Neural progenitor cell (in vitro differentiated cells): ENCODE data around the gene FXYD5. TPM values are rescaled to one million over a fixed set of nuclear protein-coding genes. Genes with fewer than 3 reads are reported as not detected.

Experiments used
- DNase-seq: peaks from one replicate; pipeline ENCODE4 v3.0.0-alpha.2; 2016; ENCODE audit warnings: low spot score
- H2AFZ ChIP-seq: fragments of 200-600 bp; sonication (generic); replicated peaks from 2 replicates; pipeline ENCODE4 v1.6.1; 2016; ENCODE audit warnings: antibody characterized with exemption
- H3F3A ChIP-seq: fragments of 200-600 bp; sonication (generic); 2 replicates; pipeline ENCODE4 v1.6.1; 2016; ENCODE audit warnings: antibody characterized with exemption, low read depth
- H3K27ac ChIP-seq: fragments of 200-600 bp; sonication (generic); 2 replicates; pipeline ENCODE4 v1.5.1; 2016; ENCODE audit warnings: mild to moderate bottlenecking
- H3K27me3 ChIP-seq: fragments of 200-600 bp; sonication (generic); 2 replicates; pipeline ENCODE4 v1.6.1; 2016; ENCODE audit warnings: mild to moderate bottlenecking, moderate library complexity
- H3K36me3 ChIP-seq: fragments of 200-600 bp; sonication (generic); 2 replicates; pipeline ENCODE4 v1.5.1; 2016
- H3K4me1 ChIP-seq: fragments of 200-600 bp; sonication (generic); 2 replicates; pipeline ENCODE4 v1.6.1; 2016; ENCODE audit warnings: mixed run types
- H3K4me2 ChIP-seq: fragments of 200-600 bp; sonication (generic); 2 replicates; pipeline ENCODE4 v1.6.1; 2016
- H3K4me3 ChIP-seq: fragments of 200-600 bp; sonication (generic); 2 replicates; pipeline ENCODE4 v1.5.1; 2016
- H3K79me2 ChIP-seq: fragments of 200-600 bp; sonication (generic); 2 replicates; pipeline ENCODE4 v1.6.1; 2016; ENCODE audit warnings: low read depth
- H3K9ac ChIP-seq: fragments of 200-600 bp; sonication (generic); 2 replicates; pipeline ENCODE4 v1.6.1; 2016
- H3K9me3 ChIP-seq: fragments of 200-600 bp; sonication (generic); 2 replicates; pipeline ENCODE4 v1.5.1; 2016; ENCODE audit warnings: low read depth
- H4K20me1 ChIP-seq: fragments of 200-600 bp; sonication (generic); 2 replicates; pipeline ENCODE4 v1.6.1; 2016; ENCODE audit warnings: low read depth
- H3K27ac Mint-ChIP-seq: 3 replicates; pipeline ENCODE4 v1.8.0; 2021; ENCODE audit warnings: mixed read lengths
- H3K27me3 Mint-ChIP-seq: 2 replicates; pipeline ENCODE4 v1.8.0; 2022; ENCODE audit warnings: low read depth, mild to moderate bottlenecking, inconsistent platforms, moderate library complexity, mixed read lengths; ENCODE audit not compliant: insufficient read depth
- H3K36me3 Mint-ChIP-seq: 3 replicates; pipeline ENCODE4 v1.8.0; 2021; ENCODE audit warnings: mixed read lengths
- H3K4me1 Mint-ChIP-seq: 3 replicates; pipeline ENCODE4 v1.8.0; 2021; ENCODE audit warnings: mixed read lengths
- H3K4me3 Mint-ChIP-seq: 3 replicates; pipeline ENCODE4 v1.8.0; 2021; ENCODE audit warnings: mild to moderate bottlenecking, moderate library complexity, mixed read lengths
- H3K9me3 Mint-ChIP-seq: 3 replicates; pipeline ENCODE4 v1.8.0; 2020; ENCODE audit warnings: mixed read lengths
- CTCF ChIP-seq: fragments of 200-600 bp; sonication (generic); IDR thresholded peaks from 2 replicates; pipeline ENCODE4 v1.5.1; 2017; ENCODE audit warnings: antibody characterized with exemption, mild to moderate bottlenecking
- EZH2 ChIP-seq: fragments of 200-600 bp; sonication (generic); IDR thresholded peaks from 2 replicates; pipeline ENCODE4 v1.6.1; 2017; ENCODE audit warnings: antibody characterized with exemption, mild to moderate bottlenecking, moderate library complexity
- EZH2phosphoT487 ChIP-seq: fragments of 200-600 bp; sonication (generic); IDR thresholded peaks from 2 replicates; pipeline ENCODE4 v1.6.1; 2017; ENCODE audit warnings: antibody characterized with exemption
- total RNA-seq: library from RNA; depleted of rRNA; stranded (reverse); fragments of >200 nt; gene quantifications from 2 replicates; pipeline ENCODE4 v1.2.3, GENCODE V29; 2015; ENCODE audit warnings: low replicate concordance

FXYD5 gene
- total RNA-seq, 1 donor from 2014 or later, result 7.8 TPM

GRCh38 chr19:35174226-35174625 is 19.7 kb downstream of the FXYD5 start:
- no peaks in the 10 kb centered on the region for H3K36me3 ChIP-seq
- Mint-ChIP-seq H3K36me3 (no peaks in the 10 kb centered on the region), H3K27ac (no peak overlapping the region), H3K27me3 (peaks cover 5% of the 10 kb centered on the region), H3K4me1 (peaks cover 4% of the 10 kb centered on the region), H3K4me3 (no peak overlapping the region), H3K9me3 (peaks cover 13% of the 10 kb centered on the region)
- no peaks in the 10 kb centered on the region for H3K27me3 ChIP-seq
- H3K4me1 ChIP-seq, result no peaks in the 10 kb centered on the region
- H3K9ac ChIP-seq, result no peak overlapping the region
- H3K4me3 ChIP-seq, result no peak overlapping the region
- no peak for DNase-seq
- no peaks in the 10 kb centered on the region for H4K20me1 ChIP-seq
- TF ChIP-seq EZH2phosphoT487, result no peak
- TF ChIP-seq EZH2, result no peak
- TF ChIP-seq CTCF, result no peak
- no peak overlapping the region for H2AFZ ChIP-seq
- H3K9me3 ChIP-seq, result no peaks in the 10 kb centered on the region
- H3K27ac ChIP-seq, result no peak overlapping the region
- H3K4me2 ChIP-seq, result no peak overlapping the region
- H3K79me2 ChIP-seq, result no peaks in the 10 kb centered on the region
- H3F3A ChIP-seq, result no peaks in the 10 kb centered on the region

GRCh38 chr19:35176181-35176570 is 21.6 kb downstream of the FXYD5 start:
- no peak overlapping the region for H3K9ac ChIP-seq
- H3K36me3 Mint-ChIP-seq, result no peaks in the 10 kb centered on the region
- H3K79me2 ChIP-seq, result no peaks in the 10 kb centered on the region
- TF ChIP-seq EZH2, result no peak
- H3K27ac Mint-ChIP-seq, result no peak overlapping the region
- no peak for DNase-seq
- H3K36me3 ChIP-seq, result no peaks in the 10 kb centered on the region
- H3K9me3 Mint-ChIP-seq, result peaks cover 14% of the 10 kb centered on the region
- H3K27me3 ChIP-seq, result no peaks in the 10 kb centered on the region
- H3K27ac ChIP-seq, result no peak overlapping the region
- H3F3A ChIP-seq, result no peaks in the 10 kb centered on the region
- no peak overlapping the region for H3K4me2 ChIP-seq
- H3K27me3 Mint-ChIP-seq, result peaks cover 4% of the 10 kb centered on the region
- H3K4me1 Mint-ChIP-seq, result peaks cover 4% of the 10 kb centered on the region
- no peaks in the 10 kb centered on the region for H3K4me1 ChIP-seq
- H3K4me3 Mint-ChIP-seq, result no peak overlapping the region
- H3K9me3 ChIP-seq, result no peaks in the 10 kb centered on the region
- H4K20me1 ChIP-seq, result no peaks in the 10 kb centered on the region
- H3K4me3 ChIP-seq, result no peak overlapping the region
- no peak overlapping the region for H2AFZ ChIP-seq

DNA sequence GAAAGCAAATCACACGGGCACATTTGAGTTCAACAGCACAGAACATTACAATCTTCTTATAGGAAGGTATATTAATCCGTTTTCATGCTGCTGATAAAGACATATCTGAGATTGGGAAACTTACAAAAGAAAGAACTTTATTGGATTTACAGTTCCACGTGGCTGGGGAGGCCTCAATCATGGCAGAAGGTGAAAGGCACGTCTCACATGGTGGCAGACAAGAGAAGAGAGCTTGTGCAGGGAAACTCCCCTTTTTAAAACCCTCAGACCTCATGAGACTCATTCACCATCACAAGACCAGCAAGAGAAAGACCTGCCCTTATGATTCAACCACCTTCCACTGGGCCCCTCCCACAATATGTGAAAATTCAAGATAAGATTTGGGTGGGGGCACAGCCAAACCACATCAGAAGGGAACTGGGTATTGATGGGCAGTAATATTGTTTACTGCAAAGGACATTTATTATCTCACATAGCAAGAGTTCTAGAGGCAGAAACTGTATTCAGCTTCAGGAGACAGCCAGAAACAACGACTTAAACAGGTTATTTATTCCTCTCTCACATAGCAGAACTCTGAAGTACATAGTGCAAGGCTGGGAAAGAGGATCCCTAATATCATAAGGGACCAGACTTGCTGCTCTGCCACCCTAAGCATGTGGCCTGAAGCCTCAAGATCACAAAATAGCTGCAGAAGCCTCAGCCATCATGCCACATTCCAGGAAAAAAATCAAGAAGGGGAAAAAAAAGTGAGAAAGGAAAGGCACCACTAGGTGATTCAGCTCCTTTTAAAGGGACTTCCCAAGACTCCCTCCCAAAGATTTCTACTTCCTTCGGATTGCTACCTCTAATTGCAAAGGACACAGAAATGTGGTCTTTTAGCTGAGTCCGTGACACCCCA is 23.1 kb downstream of the FXYD5 start:
- Histone ChIP-seq H4K20me1 (no peaks in the 10 kb centered on the region), H3K36me3 (no peaks in the 10 kb centered on the region), H3K4me1 (no peaks in the 10 kb centered on the region), H3K4me3 (no peak overlapping the region), H3K27me3 (no peaks in the 10 kb centered on the region), H3K79me2 (no peaks in the 10 kb centered on the region), H2AFZ (no peak overlapping the region), H3K27ac (no peak overlapping the region), H3K9me3 (no peaks in the 10 kb centered on the region), H3K9ac (no peak overlapping the region), H3F3A (no peaks in the 10 kb centered on the region), H3K4me2 (no peak overlapping the region)
- H3K4me1 Mint-ChIP-seq, result peaks cover 4% of the 10 kb centered on the region
- H3K4me3 Mint-ChIP-seq, result no peak overlapping the region
- TF ChIP-seq EZH2 (no peak), EZH2phosphoT487 (no peak)
- peaks cover 7% of the 10 kb centered on the region for H3K27me3 Mint-ChIP-seq
- H3K27ac Mint-ChIP-seq, result no peak overlapping the region
- no peaks in the 10 kb centered on the region for H3K36me3 Mint-ChIP-seq
- H3K9me3 Mint-ChIP-seq, result peaks cover 14% of the 10 kb centered on the region
- DNase-seq, result no peak

- Histone ChIP-seq H3K9me3 (no peaks in the 10 kb centered on the region), H4K20me1 (no peaks in the 10 kb centered on the region), H3K27ac (no peak overlapping the region), H3K4me3 (no peak overlapping the region), H3K9ac (no peak overlapping the region), H3K36me3 (no peaks in the 10 kb centered on the region), H3K4me1 (no peaks in the 10 kb centered on the region), H2AFZ (no peak overlapping the region), H3K4me2 (no peak overlapping the region), H3K27me3 (no peaks in the 10 kb centered on the region), H3K79me2 (no peaks in the 10 kb centered on the region), H3F3A (no peaks in the 10 kb centered on the region)
- Mint-ChIP-seq H3K27me3 (peaks cover 8% of the 10 kb centered on the region), H3K9me3 (peaks cover 15% of the 10 kb centered on the region), H3K27ac (no peak overlapping the region), H3K4me1 (peaks cover 4% of the 10 kb centered on the region), H3K36me3 (no peaks in the 10 kb centered on the region), H3K4me3 (no peak overlapping the region)
- no peak for DNase-seq
- TF ChIP-seq CTCF, result no peak
- no peak for TF ChIP-seq EZH2phosphoT487
- TF ChIP-seq EZH2, result no peak
Measured at GRCh38 chr19:35178701-35179100, 24.2 kb downstream of the FXYD5 start.
